EL (cell line): ENCODE data around the gene GIT2.
"Not testable (repeated sequence)": the region's sequence is repeated elsewhere in the genome, so short reads cannot be mapped to it uniquely, and the experiment has no call there.

Experiments used
- DNase-seq: peaks from one replicate; pipeline ENCODE4 v3.0.0-alpha.2; 2016

The GIT2 gene

GRCh38 chr12:109914461-109914860 lies 81.7 kb downstream of the GIT2 start:
- no peak for DNase-seq

- peak; percentile 24 for DNase-seq
Measured at GRCh38 chr12:109912855-109913321, 83.3 kb downstream of the GIT2 start.

- DNase-seq = peak; percentile 21
Measured at GRCh38 chr12:109910969-109911348, 85.2 kb downstream of the GIT2 start.

DNA sequence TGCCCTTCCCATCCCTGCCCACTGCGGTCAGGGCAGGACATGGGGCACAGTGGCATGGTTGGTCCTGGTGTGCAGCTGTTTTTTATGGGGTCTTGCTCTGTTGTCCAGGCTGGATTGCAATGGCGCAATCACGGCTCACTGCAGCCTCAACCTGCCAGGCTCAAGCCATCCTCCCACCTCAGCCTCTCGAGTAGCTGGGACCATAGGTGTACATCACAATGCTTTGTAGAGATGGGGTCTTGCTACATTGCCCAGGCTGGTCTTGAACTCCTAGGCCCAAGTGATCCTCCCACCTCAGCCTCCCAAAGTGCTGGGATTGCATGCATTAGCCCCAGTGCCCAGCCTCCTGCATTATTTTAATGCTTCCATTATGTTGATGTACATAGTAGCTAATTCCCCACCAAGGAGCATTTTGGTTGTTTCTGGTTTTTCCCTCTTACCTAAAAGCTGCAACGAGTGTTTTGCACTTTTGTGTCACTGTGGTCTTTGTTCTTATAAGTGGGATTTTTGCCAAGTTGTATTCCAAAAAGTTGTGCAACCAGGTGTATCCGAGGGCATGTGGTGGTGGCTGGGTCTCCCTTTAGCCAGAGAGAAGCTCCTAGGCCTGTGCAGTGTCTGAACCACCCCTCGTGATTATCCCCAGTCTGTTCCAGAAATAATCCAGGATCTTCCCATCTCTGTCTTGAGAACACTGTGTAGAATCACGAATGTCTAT lies 85.8 kb downstream of the GIT2 start:
- DNase-seq = no peak

DNA sequence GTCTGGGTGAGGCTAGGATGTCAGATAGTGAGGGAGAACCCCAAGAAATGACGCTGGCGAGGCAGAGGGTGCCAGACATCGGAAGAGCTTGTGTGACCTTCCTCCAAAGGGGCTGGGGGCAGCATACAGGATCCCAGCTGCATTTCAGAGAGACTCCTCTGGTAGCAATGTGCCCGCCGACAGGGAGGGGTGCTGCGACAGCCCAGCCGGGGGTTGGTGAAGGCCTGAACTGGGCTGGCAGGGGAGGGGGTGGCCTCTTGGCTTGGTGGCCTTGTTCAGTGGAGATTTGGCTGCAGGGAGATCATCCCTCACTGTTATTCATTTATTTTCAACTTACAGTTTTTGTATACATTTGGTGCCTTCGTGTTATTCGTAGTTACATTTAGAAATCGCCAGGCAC lies 90.9 kb downstream of the GIT2 start:
- DNase-seq = no peak

DNA sequence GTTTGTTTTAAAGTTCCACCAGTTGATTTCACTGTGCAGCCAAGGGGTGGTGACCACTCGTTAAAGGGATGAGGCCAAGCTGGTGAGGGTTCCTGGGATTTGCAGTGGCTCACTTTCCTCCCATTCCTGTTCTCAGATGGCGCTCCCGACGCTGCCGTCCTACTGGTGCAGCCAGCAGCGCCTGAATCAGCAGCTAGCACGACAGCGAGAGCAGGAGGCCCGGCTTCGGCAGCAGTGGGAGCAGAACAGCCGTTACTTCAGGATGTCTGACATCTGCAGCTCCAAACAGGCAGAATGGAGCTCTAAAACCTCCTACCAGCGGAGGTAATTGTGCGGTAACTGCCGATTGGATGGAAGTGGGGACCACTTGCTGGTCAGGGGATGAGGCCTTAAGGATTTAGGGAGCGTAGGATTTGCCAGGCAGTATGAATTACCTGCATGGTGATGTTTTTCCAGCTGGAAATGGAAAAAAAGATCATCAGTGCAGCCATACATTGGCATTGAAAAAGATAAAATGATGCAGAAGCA lies 93.2 kb downstream of the GIT2 start:
- DNase-seq = no peak

GRCh38 chr12:109900752-109901580 lies 95.2 kb downstream of the GIT2 start:
- DNase-seq = peak; percentile 26

GRCh38 chr12:109899783-109900751 lies 96.1 kb downstream of the GIT2 start, which contains the start of gene TCHP:
TCHP (plus strand) TSS chr12:109900274; CDS start chr12:109903027, 2,753 bp downstream.
- peak; percentile 86 for DNase-seq

- DNase-seq = not testable (repeated sequence)
Measured at GRCh38 chr12:109899345-109899744, 96.8 kb downstream of the GIT2 start.

DNA sequence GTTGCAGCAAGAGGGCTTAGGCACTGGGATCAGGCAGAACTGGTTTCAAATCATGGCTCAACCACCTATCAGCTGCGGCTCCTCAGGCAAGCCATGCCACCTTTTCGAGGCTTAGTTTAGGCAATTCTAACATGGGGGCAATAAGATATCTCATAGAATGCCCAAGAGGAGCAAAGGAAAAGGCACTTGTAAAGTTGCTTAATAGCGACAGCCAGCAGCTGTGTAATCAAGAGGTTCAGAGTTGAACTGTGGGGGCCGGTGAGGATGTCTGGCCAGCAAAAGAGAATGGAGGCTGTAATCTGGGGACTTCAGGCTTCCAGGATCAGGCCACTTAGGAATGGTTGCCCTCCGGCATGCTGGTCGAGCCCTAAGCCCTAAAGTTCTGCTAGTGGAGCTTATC lies 99.1 kb downstream of the GIT2 start:
- DNase-seq = no peak

DNA sequence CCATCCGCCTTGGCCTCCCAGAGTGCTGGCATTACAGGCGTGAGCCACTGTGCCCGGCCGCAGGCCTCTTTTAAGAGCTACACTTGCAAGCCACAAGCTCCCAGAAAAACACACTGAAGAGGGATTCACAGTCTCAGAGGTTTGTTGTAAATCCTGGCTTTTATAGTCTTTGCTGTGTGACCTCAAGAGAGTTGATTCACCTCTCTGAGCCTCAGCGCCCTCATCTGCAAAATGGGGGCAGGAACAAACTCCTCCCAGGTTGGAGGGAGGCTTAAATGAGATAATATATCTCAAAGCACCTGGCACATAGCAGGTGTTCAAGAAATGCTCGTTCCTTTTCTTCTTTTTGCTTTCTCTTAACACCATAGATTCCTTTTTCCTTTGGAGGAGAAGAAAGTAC lies 100.0 kb downstream of the GIT2 start:
- no peak for DNase-seq

- DNase-seq = no peak
Measured at GRCh38 chr12:109894939-109895338, 101.2 kb downstream of the GIT2 start.

GRCh38 chr12:109893261-109893995 lies 102.7 kb downstream of the GIT2 start:
- no peak for DNase-seq

- no peak for DNase-seq
Measured at GRCh38 chr12:109892748-109893147, 103.4 kb downstream of the GIT2 start.

DNA sequence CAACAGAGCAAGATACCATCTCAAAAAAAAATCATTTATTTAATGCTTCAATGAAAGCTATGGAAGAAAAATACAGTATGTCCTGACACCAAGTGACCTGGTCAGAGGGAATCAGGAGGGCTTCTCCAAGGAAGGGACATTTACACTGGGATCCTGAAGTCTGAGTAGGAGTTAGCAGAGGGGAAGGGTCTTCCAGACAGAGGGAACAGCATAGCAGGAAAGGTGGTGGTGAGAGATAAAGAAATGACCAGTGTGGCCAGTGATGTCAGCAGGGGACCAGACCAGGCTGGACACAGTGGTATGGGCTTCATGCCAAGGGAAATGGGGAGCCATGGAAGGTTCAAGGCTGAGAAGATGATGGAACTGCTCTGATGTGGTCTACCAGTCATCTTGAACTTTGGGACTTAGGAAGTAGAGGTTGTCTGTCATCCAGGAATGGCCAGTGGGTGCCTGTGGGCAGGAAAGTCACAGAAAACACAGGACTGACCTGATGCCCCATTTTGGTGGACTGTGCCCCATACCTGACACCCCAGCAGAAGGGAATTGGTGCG lies 103.9 kb downstream of the GIT2 start:
- no peak for DNase-seq

DNA sequence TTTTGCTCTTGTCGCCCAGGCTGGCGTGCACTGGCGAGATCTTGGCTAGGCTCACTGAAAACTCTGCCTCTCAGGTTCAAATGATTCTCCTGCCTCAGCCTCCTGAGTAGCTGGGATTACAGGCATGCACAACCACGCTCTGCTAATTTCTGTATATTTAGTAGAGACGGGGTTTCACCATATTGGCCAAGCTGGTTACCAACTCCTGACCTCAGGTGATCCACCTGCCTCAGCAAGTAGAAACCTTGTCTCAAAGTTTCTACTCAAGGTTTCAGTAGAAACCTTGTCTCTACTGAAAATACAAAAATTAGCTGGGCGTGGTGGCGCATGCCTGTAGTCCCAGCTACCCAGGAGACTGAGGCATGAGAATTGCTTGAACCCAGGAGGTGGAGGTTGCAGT lies 104.4 kb downstream of the GIT2 start:
- DNase-seq = not testable (repeated sequence)

DNA sequence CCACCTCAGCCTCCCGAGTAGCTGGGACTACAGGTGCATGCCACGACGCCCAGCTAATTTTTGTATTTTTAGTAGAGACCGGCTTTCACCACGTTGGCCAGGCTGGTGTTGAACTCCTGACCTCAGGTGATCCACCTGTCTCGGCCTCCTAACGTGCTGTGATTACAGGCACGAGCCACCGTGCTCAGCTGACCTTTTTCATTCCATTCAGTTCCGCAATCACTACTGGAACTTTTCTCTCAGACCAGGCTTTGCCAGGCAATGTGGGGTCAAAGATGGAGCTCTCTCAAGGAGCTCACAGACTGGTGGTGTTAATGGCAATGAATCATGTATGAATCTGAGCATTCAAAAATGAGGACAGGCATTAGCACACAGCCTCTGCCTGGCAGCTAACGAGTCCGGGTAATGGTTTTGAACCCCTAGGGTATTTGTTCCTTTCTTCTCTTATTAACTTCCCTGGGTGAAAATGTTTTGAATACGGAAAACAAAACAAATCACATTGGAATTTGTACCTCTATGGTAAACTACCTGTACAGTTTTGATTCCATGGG lies 105.5 kb downstream of the GIT2 start:
- no peak for DNase-seq

- DNase-seq = peak; percentile 97
Measured at GRCh38 chr12:109888179-109889020, 107.8 kb downstream of the GIT2 start.

- DNase-seq = no peak
Measured at GRCh38 chr12:109885616-109886015, 110.6 kb downstream of the GIT2 start.

- DNase-seq = no peak
Measured at GRCh38 chr12:109883461-109883860, 112.7 kb downstream of the GIT2 start.
